Fibroblast of the aortic adventitia (primary cell): ENCODE results near the gene DCUN1D1. TPM values are rescaled to one million over a fixed set of nuclear protein-coding genes. Genes with fewer than 3 reads are reported as not detected.

Experiments used
- DNase-seq: peaks from one replicate; pipeline ENCODE4 v3.0.0-alpha.2; 2010; ENCODE audit warnings: low read depth
- H3K4me3 ChIP-seq: 2 replicates; pipeline ENCODE4 v1.5.1; 2011; ENCODE audit warnings: low read depth, mild to moderate bottlenecking, control low read depth, low read length, moderate library complexity
- CTCF ChIP-seq: IDR thresholded peaks from 2 replicates; pipeline ENCODE4 v1.5.1; 2011; ENCODE audit warnings: mild to moderate bottlenecking, low read length, control low read depth, inconsistent platforms; ENCODE audit not compliant: insufficient read depth
- total RNA-seq: library from RNA; depleted of rRNA; stranded (reverse); fragments of >200 nt; gene quantifications from 2 replicates; pipeline ENCODE4 v1.2.3, GENCODE V29; 2012; ENCODE audit warnings: low replicate concordance

The DCUN1D1 gene
- total RNA-seq, 1 donor, result 49.5 TPM

GRCh38 chr3:182973047-182973446, 7.3 kb downstream of the DCUN1D1 start:
- peak; percentile 33 for DNase-seq
- H3K4me3 ChIP-seq, result no peak overlapping the region
- TF ChIP-seq CTCF, result no peak

GRCh38 chr3:182972387-182972786, 8.0 kb downstream of the DCUN1D1 start:
- TF ChIP-seq CTCF, result no peak
- DNase-seq, result no peak
- no peak overlapping the region for H3K4me3 ChIP-seq

- no peak for DNase-seq
Observed at GRCh38 chr3:182971637-182972036, 8.7 kb downstream of the DCUN1D1 start.

GRCh38 chr3:182970811-182971418, 9.4 kb downstream of the DCUN1D1 start:
- DNase-seq, result no peak
- TF ChIP-seq CTCF, result no peak
- H3K4me3 ChIP-seq, result no peak overlapping the region

More at GRCh38 chr3:182971637-182972036, 8.7 kb downstream of the DCUN1D1 start:
- TF ChIP-seq CTCF, result no peak
- H3K4me3 ChIP-seq, result no peak overlapping the region

GRCh38 chr3:182969853-182970252, 10.5 kb downstream of the DCUN1D1 start:
- no peak for DNase-seq
- no peak for TF ChIP-seq CTCF
- no peak overlapping the region for H3K4me3 ChIP-seq

GRCh38 chr3:182969277-182969676, 11.1 kb downstream of the DCUN1D1 start:
- peak; percentile 74 for DNase-seq
- no peak overlapping the region for H3K4me3 ChIP-seq
- TF ChIP-seq CTCF, result no peak
